Measurements from ENCODE around the gene CYP1B1. TPM values are rescaled to one million over a fixed set of nuclear protein-coding genes. Genes with fewer than 3 reads are reported as not detected.
"Not testable (repeated sequence)": the region's sequence is repeated elsewhere in the genome, so short reads cannot be mapped to it uniquely, and the experiment has no call there.

CYP1B1 gene
- total RNA-seq, 1 donor from 2014 or later: 2.5 TPM

DNA sequence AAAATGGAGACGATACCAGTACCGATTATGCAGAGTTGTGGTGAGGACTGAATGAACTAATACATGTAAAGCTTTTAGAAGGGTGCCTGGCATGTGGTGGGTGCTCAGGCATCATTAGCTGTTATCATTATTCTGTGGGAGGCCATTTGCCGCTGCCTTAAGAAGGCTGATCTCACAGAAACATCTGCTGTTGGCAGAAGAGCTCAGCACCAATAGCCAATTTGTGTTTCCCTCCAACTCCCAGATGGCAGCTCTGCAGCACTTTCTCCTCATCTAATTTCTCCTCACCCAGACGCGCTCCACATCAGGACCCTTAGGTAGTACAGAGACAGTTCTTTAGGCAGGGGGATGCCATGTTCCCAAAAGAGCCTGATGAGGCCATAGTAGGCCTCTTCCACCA is 15.8 kb upstream of the CYP1B1 start:
- DNase-seq (ENCODE audit: low read depth): no peak
- Histone ChIP-seq H3K4me3 (ENCODE audit: low read depth, low read length) (no peak overlapping the region), H3K36me3 (ENCODE audit: control insufficient read depth, insufficient read depth, low read length) (no peaks in the 10 kb centered on the region), H3K27me3 (ENCODE audit: control insufficient read depth, insufficient read depth, low read length) (no peaks in the 10 kb centered on the region)
- TF ChIP-seq, protein P1, sequence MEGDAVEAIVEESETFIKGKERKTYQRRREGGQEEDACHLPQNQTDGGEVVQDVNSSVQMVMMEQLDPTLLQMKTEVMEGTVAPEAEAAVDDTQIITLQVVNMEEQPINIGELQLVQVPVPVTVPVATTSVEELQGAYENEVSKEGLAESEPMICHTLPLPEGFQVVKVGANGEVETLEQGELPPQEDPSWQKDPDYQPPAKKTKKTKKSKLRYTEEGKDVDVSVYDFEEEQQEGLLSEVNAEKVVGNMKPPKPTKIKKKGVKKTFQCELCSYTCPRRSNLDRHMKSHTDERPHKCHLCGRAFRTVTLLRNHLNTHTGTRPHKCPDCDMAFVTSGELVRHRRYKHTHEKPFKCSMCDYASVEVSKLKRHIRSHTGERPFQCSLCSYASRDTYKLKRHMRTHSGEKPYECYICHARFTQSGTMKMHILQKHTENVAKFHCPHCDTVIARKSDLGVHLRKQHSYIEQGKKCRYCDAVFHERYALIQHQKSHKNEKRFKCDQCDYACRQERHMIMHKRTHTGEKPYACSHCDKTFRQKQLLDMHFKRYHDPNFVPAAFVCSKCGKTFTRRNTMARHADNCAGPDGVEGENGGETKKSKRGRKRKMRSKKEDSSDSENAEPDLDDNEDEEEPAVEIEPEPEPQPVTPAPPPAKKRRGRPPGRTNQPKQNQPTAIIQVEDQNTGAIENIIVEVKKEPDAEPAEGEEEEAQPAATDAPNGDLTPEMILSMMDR (IDR thresholded peaks at IDR 0.05; ENCODE audit: insufficient read depth, low read length, poor library complexity, severe bottlenecking): no peak

DNA sequence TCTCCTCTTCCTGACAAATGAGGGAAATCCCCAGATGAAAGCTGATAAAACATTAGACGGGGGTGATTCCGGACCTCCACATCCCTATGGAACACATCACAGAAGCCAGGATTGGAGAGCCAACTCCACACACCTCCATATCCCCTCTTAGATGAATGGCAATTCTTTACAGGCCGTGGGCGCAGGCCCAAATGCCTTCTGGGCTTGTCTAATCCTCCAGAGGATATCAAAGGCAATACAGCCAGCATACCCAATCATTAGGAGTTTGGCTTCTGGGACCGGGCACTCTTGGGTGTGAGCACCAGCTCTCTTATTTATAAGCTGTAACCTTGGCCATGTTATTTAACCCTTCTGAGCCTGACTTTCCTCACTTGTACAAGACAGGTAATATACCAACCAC is 15.0 kb upstream of the CYP1B1 start:
- H3K27me3 ChIP-seq (ENCODE audit: control insufficient read depth, insufficient read depth, low read length): no peaks in the 10 kb centered on the region
- TF ChIP-seq, protein P1 (IDR thresholded peaks at IDR 0.05; ENCODE audit: insufficient read depth, low read length, poor library complexity, severe bottlenecking): no peak
- H3K4me3 ChIP-seq (ENCODE audit: low read depth, low read length): no peak overlapping the region
- no peaks in the 10 kb centered on the region for H3K36me3 ChIP-seq (ENCODE audit: control insufficient read depth, insufficient read depth, low read length)
- no peak for DNase-seq (ENCODE audit: low read depth)

DNA sequence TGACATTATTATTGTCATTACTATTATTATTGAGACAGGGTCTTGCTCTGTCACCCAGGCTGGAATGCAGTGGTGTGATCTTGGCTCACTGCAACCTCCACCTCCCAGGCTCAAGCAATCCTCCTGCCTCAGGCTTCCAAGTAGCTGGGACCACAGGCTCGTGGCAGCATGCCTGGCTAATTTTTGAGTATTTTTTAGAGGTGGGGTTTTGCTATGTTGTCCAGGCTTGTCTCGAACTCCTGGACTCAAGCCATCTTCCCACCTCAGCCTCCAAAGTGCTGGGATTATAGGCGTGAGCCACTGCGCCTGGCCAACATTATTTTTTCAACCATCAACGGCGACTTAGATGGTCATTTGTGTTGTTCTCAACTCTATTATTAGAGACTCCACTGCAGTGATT is 14.3 kb upstream of the CYP1B1 start:
- not testable (repeated sequence) for H3K27me3 ChIP-seq (ENCODE audit: control insufficient read depth, insufficient read depth, low read length); DNase-seq (ENCODE audit: low read depth); H3K4me3 ChIP-seq (ENCODE audit: low read depth, low read length); H3K36me3 ChIP-seq (ENCODE audit: control insufficient read depth, insufficient read depth, low read length)

DNA sequence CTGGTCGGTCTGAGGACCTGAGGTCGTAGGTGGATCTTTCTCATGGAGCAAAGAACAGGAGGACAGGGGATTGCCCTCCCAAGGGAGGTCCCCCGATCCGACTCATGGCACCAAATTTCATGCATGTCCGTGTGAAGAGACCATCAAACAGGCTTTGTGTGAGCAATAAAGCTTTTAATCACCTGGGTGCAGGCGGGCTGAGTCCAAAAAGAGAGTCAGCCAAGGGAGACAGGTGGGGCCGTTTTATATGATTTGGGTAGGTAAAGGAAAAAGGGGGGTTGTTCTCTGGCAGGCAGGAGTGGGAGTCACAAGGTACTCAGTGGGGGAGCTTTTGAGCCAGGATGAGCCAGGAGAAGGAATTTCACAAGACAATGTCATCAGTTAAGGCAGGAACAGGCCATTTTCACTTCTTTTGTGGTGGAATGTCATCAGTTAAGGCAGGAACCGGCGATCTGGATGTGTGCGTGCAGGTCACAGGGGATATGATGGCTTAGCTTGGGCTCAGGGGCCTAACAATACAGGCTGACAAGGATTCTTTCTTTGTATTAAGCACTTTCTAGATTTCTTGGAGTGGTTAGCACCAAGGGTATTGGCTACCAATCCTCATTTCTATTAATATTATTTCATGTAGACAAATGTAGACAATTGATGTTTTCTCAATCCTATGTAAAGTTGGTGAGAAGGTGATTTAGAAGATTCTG is 10.2 kb upstream of the CYP1B1 start:
- DNase-seq (ENCODE audit: low read depth); H3K4me3 ChIP-seq (ENCODE audit: low read depth, low read length): not testable (repeated sequence)

DNA sequence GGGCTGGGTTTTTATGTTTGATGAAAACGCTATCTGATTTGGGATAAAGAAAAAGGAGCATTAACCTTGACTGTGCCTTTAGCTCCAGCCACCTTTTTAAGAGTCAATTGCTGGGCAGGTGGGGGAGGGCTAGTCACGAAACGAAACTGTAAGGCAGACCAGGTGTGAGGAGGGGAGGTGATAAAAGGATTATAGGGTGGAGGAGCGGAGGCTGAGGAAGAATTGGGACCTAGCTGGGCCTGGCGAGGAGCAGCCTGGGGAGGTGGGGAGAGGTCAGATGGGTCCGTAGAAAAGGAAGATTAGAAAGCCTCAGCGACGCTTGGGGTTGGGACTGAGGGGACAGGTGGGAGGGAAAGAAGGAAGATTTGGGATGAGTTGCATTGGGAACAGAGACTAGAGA is 8.6 kb upstream of the CYP1B1 start:
- not testable (repeated sequence) for DNase-seq (ENCODE audit: low read depth)

More for the DNA sequence above, 10.2 kb upstream of the CYP1B1 start:
- not testable (repeated sequence) for H3K36me3 ChIP-seq (ENCODE audit: control insufficient read depth, insufficient read depth, low read length); H3K27me3 ChIP-seq (ENCODE audit: control insufficient read depth, insufficient read depth, low read length)

DNA sequence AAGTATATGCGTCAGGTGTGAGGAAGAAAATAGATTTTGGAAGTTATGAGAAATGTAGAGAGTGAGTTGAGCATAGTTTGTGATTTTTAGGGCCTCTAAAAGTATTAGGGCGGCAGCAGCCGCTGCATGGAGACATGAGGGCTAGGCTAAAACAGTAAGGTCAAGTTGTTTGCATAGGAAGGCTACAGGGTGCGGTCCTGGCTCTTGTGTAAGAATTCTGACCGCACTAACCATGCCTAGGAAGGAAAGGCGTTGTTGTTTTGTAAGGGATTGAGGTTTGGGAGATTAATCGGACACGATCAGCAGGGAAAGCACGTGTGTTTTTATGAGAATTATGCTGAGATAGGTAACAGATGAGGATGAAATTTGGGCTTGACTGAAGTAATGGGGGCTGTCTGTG is 6.8 kb upstream of the CYP1B1 start:
- H3K36me3 ChIP-seq (ENCODE audit: control insufficient read depth, insufficient read depth, low read length); DNase-seq (ENCODE audit: low read depth); H3K4me3 ChIP-seq (ENCODE audit: low read depth, low read length); H3K27me3 ChIP-seq (ENCODE audit: control insufficient read depth, insufficient read depth, low read length): not testable (repeated sequence)

More for the DNA sequence above, 8.6 kb upstream of the CYP1B1 start:
- H3K4me3 ChIP-seq (ENCODE audit: low read depth, low read length); H3K36me3 ChIP-seq (ENCODE audit: control insufficient read depth, insufficient read depth, low read length); H3K27me3 ChIP-seq (ENCODE audit: control insufficient read depth, insufficient read depth, low read length): not testable (repeated sequence)

DNA sequence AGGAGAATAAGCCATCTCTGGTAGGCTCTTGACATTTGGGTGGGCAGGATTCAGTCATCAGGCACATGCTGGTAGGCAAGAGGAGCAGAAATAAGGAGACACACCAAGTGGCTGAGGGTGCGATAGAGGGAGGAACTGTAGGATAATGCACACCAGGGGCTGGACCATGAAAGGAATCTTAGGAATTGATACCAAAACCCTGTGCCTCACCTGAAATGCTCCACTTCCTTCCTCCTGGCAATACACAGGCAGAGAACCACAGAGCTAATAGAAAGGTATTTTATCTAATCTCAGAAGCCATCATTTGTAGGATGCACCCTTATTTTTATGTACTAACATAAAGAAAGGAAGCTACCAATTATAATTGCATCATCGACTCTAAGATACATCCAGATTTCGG is 4.4 kb upstream of the CYP1B1 start:
- no peak for DNase-seq (ENCODE audit: low read depth)
- Histone ChIP-seq H3K27me3 (ENCODE audit: control insufficient read depth, insufficient read depth, low read length) (peaks cover 6% of the 10 kb centered on the region), H3K36me3 (ENCODE audit: control insufficient read depth, insufficient read depth, low read length) (no peaks in the 10 kb centered on the region), H3K4me3 (ENCODE audit: low read depth, low read length) (no peak overlapping the region)
- TF ChIP-seq, protein P1 (IDR thresholded peaks at IDR 0.05; ENCODE audit: insufficient read depth, low read length, poor library complexity, severe bottlenecking): no peak
